Left lung (tissue), 10 donors: Measurements from ENCODE around the gene SPATA25. TPM values are rescaled to one million over a fixed set of nuclear protein-coding genes. Genes with fewer than 3 reads are reported as not detected.
A peak's percentile ranks its signal among the peaks of the same experiment; 100 is the strongest.

ENCODE experiments used
- ATAC-seq: fragments of 200-7000 bp; cut with Tn5 transposase; one replicate; pipeline ENCODE4 v1.9.1; 2020; ENCODE audit warnings: moderate library complexity
- DNase-seq, 4 donors: peaks; one replicate each; pipeline ENCODE4 v3.0.0-alpha.2; 2013 to 2020
- H3K27ac ChIP-seq, 2 donors: fragments of 200-600 bp; sonication (generic) in 1 of 2; one replicate each; pipeline versions ENCODE4 v1.5.0 to v1.8.0; 2020 to 2021
- H3K27me3 ChIP-seq, 2 donors: fragments of 200-600 bp; sonication (generic) in 1 of 2; one replicate each; pipeline versions ENCODE4 v1.5.0 to v1.8.0; 2020 to 2021
- H3K36me3 ChIP-seq, 2 donors: fragments of 200-600 bp; sonication (generic) in 1 of 2; one replicate each; pipeline versions ENCODE4 v1.5.0 to v1.8.0; 2020 to 2021
- H3K4me1 ChIP-seq, 2 donors: fragments of 200-600 bp; one replicate each; pipeline ENCODE4 v1.8.0; 2021
- H3K4me3 ChIP-seq, 2 donors: fragments of 200-600 bp; sonication (generic) in 1 of 2; one replicate each; pipeline versions ENCODE4 v1.5.0 to v1.8.0; 2020 to 2021; ENCODE audit warnings: mild to moderate bottlenecking in 1 of 2
- H3K9me3 ChIP-seq, 2 donors: fragments of 200-600 bp; sonication (generic) in 1 of 2; one replicate each; pipeline versions ENCODE4 v1.5.0 to v1.8.0; 2020 to 2021
- CTCF ChIP-seq, 2 donors: fragments of 200-600 bp; sonication (generic) in 1 of 2; IDR thresholded peaks; one replicate each; pipeline versions ENCODE4 v1.5.0 to v1.8.0; 2021; ENCODE audit warnings: antibody characterized with exemption in 2 of 2
- intact Hi-C, 2 donors: fragments of 100-400 bp; cut with DNase I; formaldehyde crosslinking; loops; one replicate each; pipeline versions ENCODE4 v1.11.2 to v1.14.2; 2022
- polyA plus RNA-seq, 6 donors: library from polyadenylated mRNA; unstranded; fragments of 120-200 nt; gene quantifications; one replicate each; pipeline ENCODE4 v1.2.1, GENCODE V29; 2013; ENCODE audit not compliant: insufficient read length in 6 of 6
- total RNA-seq, 2 donors: library from RNA; stranded (reverse); fragmentation: NEBNext Ultra II Directional; extraction: Animal tissue kit (Norgen Biotek cat#: 25700); gene quantifications; one replicate each; pipeline ENCODE4 v1.2.1, GENCODE V29; 2021
- donor health status: DM: no; HTN: yes; CAD: no.
- donor health status: DM: no; HTN: no; CAD: no.

SPATA25 gene
- total and polyA plus RNA-seq, 8 donors: 0.70 to 3.5 (median 2.8) TPM

GRCh38 chr20:45857114-45857881 lies 30.1 kb downstream of the SPATA25 start, which contains the start of the genes ACOT8 and ZSWIM3:
ACOT8 (minus strand) TSS chr20:45857392; CDS start chr20:45857315, 77 bp downstream.
ZSWIM3 (plus strand) TSS chr20:45857614; CDS start chr20:45857826, 212 bp downstream.
- peaks cover 0 to 17% of the 10 kb centered on the region in 2 donors for H3K36me3 ChIP-seq
- H3K27ac ChIP-seq: peak within 1 kb of the TSS; percentile 78 to 86
- H3K4me1 ChIP-seq: peaks cover 18 to 43% of the 10 kb centered on the region in 2 donors
- ATAC-seq: peak; percentile 99
- no peak for TF ChIP-seq CTCF (IDR thresholded peaks at IDR 0.05)
- peak within 1 kb of the TSS; percentile 76 to 93 for H3K4me3 ChIP-seq
- peak; percentile 85 to 100 (median 98) for DNase-seq
- H3K9me3 ChIP-seq: no peaks in the 10 kb centered on the region
- intact Hi-C loops: no loop called here
- H3K27me3 ChIP-seq: no peaks in the 10 kb centered on the region

GRCh38 chr20:45853484-45853883 lies 33.9 kb downstream of the SPATA25 start:
- Histone ChIP-seq H3K9me3 (no peaks in the 10 kb centered on the region), H3K27ac (no peak overlapping the region), H3K4me1 (peaks cover 18 to 38% of the 10 kb centered on the region in 2 donors), H3K27me3 (no peaks in the 10 kb centered on the region), H3K36me3 (peaks cover 0 to 42% of the 10 kb centered on the region in 2 donors), H3K4me3 (no peak overlapping the region)
- intact Hi-C loops: no loop called here
- no peak for TF ChIP-seq CTCF (IDR thresholded peaks at IDR 0.05)
- no peak for ATAC-seq
- DNase-seq: no peak

- intact Hi-C loops: no loop called here
- Histone ChIP-seq H3K27me3 (no peaks in the 10 kb centered on the region), H3K4me3 (no peak overlapping the region), H3K27ac (no peak overlapping the region), H3K9me3 (no peaks in the 10 kb centered on the region), H3K4me1 (peaks cover 12 to 29% of the 10 kb centered on the region in 2 donors), H3K36me3 (peaks cover 0 to 54% of the 10 kb centered on the region in 2 donors)
- TF ChIP-seq CTCF (IDR thresholded peaks at IDR 0.05): no peak
- ATAC-seq: no peak
- no peak for DNase-seq
Measured at GRCh38 chr20:45852326-45852725, 35.1 kb downstream of the SPATA25 start.

GRCh38 chr20:45851501-45851900 lies 35.9 kb downstream of the SPATA25 start:
- H3K4me1 ChIP-seq: peaks cover 10 to 25% of the 10 kb centered on the region in 2 donors
- DNase-seq (no peak), ATAC-seq (no peak)
- H3K36me3 ChIP-seq: peaks cover 0 to 62% of the 10 kb centered on the region in 2 donors
- no peaks in the 10 kb centered on the region for H3K27me3 ChIP-seq
- H3K27ac ChIP-seq: no peak overlapping the region
- intact Hi-C loops: no loop called here
- TF ChIP-seq CTCF (IDR thresholded peaks at IDR 0.05): no peak
- no peak overlapping the region for H3K4me3 ChIP-seq
- no peaks in the 10 kb centered on the region for H3K9me3 ChIP-seq

- intact Hi-C loops: no loop called here
- Histone ChIP-seq H3K27ac (no peak overlapping the region), H3K36me3 (peaks cover 0 to 68% of the 10 kb centered on the region in 2 donors), H3K27me3 (no peaks in the 10 kb centered on the region), H3K4me1 (peaks cover 4 to 20% of the 10 kb centered on the region in 2 donors), H3K9me3 (no peaks in the 10 kb centered on the region), H3K4me3 (no peak overlapping the region)
- DNase-seq (no peak), ATAC-seq (no peak)
- no peak for TF ChIP-seq CTCF (IDR thresholded peaks at IDR 0.05)
Measured at GRCh38 chr20:45850926-45851325, 36.5 kb downstream of the SPATA25 start.
